ENCODE measurements around the gene USH2A.
"Not testable (repeated sequence)": the region's sequence is repeated elsewhere in the genome, so short reads cannot be mapped to it uniquely, and the experiment has no call there.

USH2A gene

DNA sequence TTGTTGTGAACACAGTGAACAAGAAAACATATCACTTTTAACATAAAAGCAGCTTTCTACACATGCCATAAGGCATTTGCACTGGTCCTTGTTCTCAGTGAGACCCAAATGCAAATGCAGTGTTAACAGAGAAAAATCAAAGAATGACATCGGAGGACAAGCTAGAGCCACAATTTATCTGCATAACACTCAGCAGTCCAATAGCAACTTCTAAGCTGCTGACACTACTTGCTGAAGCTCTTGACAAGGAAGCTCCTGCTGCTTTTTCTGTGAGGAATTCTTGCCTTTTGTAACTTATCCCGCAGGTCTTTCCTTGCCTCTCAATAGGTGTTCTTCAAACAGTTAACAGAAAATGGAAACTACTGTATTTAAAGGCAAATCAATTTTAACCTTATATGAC lies 34.7 kb downstream of the USH2A start:
- DNase-seq (ENCODE audit: low spot score), result no peak

DNA sequence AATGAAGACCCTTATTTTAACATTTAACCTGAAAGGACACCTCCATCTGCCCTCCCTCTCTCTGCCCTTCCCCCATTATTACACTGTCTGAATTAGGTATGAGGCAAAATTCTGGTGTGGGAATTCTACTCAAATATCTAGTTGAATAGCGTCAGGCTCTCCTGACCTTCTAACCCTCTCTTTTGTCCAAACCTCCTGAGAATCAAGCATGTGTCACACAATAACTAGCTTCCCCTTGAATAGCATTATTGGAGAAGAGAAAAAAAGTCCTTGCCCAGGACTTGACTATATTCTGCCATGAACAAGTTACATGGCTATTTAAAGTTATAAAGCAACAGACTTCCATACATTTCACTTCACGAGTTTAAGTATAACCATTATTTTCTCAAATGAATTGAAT lies 35.5 kb downstream of the USH2A start:
- no peak for DNase-seq (ENCODE audit: low spot score)

DNA sequence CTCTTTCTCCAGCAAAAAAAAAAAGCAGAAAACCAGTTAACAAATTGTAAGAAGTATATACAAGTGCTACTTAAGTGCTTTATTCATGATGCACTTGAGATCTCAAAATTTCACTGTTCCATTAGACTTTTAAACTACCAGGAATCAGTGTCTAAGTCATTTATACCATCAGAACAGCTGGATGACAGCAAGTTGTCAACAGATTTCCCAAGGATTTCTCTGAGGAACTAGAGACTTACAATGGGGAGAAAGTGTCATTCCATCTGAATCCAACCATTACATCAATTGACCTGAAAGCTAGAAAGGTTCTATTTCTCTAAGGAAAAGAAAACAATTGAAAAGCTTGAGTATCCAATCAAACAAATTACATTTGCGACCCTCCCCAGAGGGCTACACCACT lies 43.8 kb downstream of the USH2A start:
- no peak for DNase-seq (ENCODE audit: low spot score)

DNA sequence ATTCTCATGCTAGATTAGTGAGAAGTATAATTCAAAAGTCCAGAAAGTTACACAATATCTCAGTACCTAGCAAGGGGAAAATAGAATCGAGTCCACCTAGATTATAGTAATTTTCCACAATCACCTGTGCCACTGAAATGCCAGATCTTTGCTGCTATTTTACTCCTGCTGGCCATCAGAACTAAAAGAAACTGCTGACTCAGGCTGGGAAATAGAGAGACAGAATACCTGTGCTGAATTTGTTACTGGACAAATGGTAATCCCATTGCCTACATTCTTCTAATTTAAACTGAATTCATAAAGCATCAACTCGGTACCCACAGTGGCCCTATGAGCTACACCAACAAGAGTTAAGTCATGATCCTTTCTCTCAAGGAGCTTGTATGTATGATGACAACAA lies 55.0 kb downstream of the USH2A start:
- no peak for DNase-seq (ENCODE audit: low spot score)

DNA sequence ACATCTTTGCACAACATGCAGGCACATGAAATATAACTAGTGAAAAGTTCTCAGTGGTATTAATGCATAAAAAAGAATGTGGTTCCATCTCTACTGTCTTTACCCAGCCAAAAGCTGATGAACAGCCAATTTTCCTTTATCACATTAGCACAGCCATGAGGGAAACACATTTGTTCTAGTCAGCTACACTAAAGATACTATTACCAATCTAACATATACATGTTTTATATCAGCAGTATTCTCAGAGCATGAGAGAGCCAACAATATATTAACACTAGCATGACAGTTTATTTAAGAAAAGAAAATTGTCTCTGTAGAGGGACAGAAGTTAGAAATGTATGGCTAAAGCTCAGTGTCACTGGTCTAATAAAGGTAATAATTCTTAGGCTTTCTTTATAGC lies 56.3 kb downstream of the USH2A start:
- no peak for DNase-seq (ENCODE audit: low spot score)

DNA sequence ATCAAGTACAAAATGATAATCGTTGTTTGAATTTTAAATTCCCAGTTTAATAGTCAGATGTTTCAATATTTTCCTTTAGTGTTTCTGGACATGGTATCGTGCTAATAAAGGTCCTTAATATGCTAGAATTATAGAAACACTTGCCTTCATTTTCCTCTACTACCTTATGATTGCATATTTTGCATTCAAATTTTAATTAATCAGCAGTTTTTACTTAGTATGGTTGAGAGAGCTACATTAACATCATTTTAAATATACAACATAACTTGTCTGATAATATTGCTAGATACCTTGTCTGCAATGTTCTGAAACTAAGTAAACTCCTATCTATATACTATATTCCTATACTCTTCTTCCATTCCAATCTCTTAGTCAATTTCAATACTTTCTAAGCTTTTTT lies 66.3 kb downstream of the USH2A start:
- DNase-seq (ENCODE audit: low spot score), result no peak

DNA sequence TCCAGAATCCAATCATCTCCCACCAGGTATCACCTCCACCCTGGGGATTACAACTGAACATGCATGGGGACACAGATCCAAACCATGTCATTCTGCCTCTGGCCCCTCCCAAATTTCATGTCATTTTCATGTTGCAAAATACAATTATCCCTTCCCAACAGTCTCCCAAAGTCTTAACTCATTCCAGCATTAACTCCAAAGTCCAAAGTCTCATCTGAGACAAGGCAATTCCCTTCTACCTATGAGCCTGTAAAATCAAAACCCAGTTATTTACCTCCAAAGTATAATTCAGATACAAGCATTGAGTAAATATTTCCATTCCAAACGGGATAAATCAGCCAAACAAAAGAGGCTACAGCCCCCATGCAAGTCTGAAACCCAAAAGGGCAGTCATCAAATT lies 73.1 kb downstream of the USH2A start:
- DNase-seq (ENCODE audit: low spot score), result no peak

DNA sequence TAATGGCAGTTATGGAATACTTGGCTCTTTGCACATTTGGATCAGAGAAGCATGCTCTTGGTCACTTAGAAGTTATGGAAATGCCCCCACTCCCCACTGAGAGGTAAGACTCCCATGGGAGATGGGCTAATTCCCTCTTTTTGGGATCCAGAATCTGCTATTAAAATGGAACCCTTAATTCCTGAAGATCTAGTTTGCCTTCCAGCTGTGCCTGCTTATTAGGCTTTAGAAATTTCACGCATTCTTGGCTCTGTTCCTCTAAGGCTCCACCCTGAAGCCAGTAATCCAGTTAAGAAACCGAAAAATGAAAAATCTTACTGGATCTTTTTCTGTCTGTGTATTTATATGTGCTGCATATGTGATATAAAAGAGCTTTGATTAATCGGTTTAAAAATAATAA lies 76.7 kb downstream of the USH2A start:
- no peak for DNase-seq (ENCODE audit: low spot score)

DNA sequence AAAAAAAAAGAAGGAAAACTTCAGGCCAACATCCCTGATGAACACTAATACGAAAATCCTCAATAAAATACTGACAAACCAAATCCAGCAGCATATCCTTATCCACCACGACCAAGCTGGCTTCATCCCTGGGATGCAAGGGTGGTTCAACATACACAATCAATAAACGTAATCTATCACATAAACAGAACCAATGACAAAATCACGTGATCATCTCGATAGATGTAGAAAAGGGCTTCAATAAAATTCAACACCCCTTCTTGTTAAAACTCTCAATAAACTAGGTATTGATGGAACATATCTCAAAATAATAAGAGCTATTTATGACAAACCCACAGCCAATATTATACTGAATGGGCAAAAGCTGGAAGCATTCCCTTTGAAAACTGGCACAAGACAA lies 82.7 kb downstream of the USH2A start:
- DNase-seq (ENCODE audit: low spot score), result not testable (repeated sequence)

DNA sequence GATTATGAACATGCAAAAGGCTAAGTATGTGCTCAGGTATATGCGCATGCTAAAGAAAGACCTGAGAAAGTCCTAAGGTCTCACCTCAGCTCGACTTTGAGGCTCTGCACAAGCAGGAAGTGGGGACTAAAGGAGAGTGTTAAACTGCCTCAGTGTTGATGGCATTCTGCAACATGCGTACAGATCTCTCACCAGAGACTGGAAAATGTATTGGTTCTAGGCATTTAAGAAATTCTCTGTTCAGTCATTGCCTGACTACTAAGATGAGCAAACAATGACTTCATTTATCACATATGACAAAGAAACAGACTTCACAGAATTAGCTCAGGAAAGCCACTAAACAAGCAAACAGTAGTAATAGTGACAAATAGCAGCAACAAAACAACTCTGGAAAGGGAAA lies 90.8 kb downstream of the USH2A start:
- no peak for DNase-seq (ENCODE audit: low spot score)

DNA sequence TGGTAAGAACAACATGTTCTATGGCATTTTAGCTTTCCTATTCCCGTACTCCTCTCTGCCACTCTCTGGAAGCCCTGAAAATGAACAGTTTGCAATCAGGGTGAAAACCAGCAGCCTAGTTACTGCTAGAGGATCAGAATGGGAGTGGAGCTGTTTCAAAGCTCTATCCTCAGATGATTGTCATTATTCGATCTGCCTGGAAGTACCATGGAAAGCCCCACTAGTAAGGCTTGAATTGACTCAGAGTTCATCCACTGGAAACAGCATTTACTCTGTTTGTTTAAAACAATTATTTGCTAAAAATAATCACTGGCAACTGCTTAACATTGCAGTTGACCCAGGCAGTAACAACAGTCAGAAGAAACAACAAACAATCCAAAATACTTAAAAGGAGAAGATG lies 91.2 kb downstream of the USH2A start:
- no peak for DNase-seq (ENCODE audit: low spot score)

DNA sequence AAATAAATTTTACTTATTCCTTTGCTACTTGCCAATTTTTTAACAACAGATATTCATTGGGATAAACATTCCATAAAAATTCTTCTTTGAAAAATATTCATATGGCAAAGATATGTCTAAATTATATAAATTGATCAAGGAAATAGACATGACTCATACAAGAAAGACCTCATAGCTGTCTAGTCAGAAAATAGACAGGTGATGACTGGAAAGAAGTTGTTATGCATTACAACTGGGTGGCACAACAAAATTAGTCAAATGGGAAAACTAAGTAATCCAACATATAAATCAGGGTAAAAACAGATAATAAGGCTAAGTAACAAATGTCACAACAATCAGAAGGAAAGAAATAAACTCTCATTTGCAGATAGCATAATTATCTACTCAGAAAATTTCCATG lies 92.0 kb downstream of the USH2A start:
- DNase-seq (ENCODE audit: low spot score), result no peak

DNA sequence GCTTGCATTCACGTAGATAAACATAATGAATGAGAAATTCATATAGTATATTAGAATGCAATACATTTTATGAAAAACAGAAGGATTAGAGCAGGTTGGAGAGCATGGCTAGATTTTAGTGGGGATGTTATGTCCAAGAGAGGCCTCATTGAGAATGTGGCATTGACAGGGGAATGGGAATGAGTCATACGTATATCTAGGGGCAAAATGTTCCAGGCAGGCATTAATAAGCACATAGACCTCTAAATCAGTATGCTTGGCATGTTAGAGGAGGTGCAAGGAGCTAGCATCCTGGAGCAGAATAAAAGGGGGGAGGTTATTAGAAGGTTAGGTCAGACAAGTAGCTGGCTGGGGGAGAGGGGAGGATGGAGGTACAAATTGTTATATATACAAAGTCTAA lies 93.0 kb downstream of the USH2A start:
- no peak for DNase-seq (ENCODE audit: low spot score)

DNA sequence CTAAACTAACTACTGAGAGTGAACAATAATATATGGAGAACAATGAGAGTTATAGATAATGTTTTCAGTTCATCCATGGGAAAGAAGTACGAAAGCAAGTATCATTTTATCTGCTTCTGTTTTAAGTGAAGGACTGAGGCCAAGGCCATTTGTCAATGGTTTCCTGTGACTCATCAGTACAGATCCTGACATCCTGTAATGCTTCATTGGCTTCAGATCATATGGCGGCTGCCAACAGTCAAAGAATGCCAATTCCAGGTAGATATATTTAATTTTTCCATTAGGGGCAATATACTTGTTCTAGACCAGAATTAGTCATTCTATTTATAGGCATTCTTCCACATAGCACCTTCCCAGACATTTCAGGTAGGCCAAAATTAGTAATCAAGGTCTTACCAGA lies 97.3 kb downstream of the USH2A start:
- no peak for DNase-seq (ENCODE audit: low spot score)

DNA sequence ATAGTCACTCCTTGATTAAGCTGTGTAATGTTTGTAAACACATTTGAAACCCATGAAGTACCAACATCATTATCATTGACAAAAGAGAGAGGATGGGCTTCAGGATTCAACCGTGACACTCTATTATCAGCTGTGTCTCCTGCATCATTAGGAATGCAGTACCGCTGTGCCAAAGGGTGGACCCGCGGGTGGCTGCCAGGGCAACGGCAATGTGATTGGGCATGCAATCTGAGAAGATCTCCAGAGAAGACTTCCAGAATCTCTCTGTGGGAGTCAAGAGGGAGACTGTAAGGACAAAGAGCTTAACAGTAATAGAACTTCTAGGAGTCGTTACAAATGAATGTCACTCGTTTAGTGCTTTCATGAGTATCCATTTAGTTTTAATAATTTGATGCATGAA lies 97.9 kb downstream of the USH2A start:
- DNase-seq (ENCODE audit: low spot score), result no peak

DNA sequence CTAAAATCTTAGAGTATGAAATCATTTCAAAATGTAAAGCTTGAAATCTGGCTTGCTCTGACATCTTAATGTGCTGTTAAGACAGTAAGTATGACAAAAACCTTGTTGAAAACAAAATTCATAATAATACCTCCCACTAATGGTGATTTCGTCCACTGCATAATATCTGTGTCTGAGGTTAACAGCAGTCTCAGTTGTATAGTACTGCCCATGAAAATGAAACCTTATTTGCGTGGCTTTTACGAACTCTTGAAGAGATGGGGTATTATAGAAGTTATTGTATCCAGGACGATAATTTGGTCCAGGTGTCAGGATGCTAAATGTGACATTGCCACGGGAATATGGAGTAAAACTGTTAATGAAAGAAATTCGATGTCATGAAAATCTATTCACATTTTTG lies 99.9 kb downstream of the USH2A start:
- no peak for DNase-seq (ENCODE audit: low spot score)

DNA sequence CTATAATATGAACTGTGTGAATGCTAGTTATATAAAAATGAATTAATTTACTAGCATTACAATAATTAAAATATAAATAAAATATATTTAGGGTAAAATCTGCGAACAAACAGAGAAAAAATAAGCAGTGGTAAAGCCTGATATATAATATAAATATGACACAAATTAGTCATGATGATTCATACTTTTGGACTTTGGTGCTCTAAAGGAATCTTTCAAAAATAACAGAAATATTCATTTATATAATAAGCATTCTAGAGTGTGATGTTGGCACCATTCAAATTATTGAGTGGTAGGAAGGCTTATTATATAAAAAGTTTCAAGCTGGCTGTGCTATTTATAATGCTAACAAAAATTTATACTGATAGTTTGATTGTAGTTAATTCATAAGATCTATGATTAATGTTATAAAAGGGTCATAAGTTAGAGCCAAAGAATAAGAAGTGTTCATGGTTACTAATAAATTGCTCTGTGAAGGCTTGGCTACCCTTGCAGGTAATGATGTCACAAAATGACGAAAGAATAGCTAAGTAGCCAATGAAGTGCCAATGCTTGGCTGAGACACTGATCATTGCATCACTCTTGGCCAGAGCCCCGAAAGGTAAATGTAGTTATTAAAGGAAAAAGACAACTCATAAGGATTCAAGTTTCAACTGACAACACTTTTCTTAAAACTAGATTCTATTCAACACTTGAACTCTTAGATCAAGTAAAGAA lies 108.7 kb downstream of the USH2A start:
- no peak for DNase-seq (ENCODE audit: low spot score)

DNA sequence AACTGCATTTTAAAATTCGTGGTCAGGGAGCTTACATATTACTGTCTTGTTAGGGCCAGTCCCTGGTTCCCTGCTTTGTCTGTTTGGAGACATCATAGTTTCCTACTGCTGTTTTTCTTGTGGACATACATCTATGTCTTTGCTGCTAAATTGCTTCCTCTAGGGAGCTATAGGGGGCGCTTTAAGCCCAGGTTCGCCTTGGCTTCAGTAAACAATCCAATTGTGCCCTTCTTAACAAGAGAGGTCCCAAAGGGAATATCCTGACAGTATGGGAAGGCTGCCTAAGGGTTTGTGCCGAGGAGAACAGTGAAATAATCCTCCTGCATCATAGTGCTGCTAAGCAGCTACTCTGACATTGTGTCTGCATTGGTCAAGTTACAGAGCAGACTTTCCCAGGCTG lies 112.5 kb downstream of the USH2A start:
- DNase-seq (ENCODE audit: low spot score), result no peak

DNA sequence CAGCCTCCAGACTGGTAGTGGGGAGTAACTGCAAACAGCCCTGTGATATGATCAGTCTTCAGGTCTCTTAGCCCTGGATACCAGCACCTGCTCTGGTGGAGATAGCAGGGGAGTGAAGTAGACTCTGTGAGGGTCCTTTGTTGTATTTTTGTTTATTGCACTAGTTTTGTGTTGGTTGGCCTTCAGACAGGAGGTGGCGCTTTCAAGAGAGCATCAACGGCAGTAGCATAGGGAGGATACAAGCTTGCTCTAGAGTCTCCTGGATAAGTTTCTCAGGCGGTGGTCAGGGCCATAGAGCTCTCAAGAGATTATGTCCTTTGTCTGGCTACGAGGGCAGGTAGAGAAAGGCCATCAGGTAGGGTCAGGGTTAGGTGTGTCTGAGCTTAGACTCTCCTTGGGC lies 116.4 kb downstream of the USH2A start:
- no peak for DNase-seq (ENCODE audit: low spot score)

DNA sequence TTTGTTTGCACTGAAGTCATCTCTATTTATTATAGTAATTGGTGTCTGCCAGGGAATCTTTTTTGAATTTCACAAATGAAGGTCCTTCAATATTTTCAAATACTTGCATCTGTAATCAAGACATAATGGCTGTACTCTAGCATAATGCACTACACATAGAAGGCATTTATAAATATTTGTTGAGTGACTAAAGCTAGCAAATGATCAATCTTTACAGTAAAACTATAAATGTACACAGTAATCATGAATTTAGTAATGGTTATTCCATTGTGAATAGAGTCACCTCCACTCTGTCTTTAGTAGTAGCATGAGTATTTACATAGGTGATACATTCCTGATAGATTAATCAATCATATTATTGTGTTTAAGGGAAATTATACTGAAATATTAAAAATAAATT lies 119.6 kb downstream of the USH2A start:
- no peak for DNase-seq (ENCODE audit: low spot score)

DNA sequence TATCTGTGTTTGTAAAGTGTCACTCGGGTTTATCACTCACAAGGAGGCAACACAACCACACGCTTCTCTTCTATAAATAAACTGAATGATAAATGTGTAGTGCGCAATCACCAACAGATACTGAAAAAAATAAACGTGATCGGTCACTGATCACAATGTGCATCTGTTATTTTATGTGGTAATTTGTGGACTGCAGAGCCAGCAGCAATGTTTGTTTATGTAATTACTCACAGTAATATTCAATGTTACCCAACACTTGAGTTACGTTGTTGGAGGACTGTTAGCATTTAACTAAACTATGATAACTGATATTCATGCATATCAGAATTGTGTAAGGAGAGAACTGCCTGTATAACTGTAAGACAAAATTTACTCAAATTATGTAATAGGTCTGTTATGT lies 129.6 kb downstream of the USH2A start:
- DNase-seq (ENCODE audit: low spot score), result no peak

DNA sequence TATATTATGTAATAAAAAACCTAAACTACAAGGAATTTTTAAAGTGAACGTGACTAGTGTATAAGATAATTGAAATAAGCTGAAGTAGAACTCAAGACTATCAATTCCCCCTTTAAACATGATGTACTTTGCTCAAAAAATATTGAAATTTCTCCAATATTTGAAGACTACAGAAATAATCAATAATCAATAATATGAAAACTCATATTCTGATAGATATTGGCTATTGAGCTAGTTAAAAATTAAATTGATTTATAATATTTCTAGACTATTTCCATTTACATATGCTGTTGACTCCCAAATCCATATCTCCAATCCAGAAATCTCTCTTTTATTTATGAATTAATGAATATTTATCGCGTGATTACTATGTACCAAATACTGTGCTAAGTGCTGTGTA lies 133.2 kb downstream of the USH2A start:
- no peak for DNase-seq (ENCODE audit: low spot score)

DNA sequence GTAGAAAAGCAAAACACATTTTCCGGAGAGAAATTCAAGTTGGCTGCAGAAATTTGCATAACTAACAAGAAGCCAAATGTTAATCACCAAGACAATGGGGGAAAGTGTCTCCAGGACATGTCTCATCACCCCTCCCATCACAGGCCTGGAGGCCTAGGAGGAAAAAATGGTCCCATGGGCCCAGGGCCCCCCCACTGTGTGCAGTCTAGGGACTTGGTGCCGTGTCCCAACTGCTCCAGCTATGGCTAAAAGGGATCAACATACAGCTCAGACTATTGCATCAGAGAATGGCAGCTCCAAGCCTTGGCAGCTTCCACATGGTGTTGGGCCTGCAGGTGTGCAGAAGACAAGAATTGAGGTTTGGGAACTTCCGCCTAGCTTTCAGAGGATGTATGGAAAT lies 138.2 kb downstream of the USH2A start:
- no peak for DNase-seq (ENCODE audit: low spot score)

DNA sequence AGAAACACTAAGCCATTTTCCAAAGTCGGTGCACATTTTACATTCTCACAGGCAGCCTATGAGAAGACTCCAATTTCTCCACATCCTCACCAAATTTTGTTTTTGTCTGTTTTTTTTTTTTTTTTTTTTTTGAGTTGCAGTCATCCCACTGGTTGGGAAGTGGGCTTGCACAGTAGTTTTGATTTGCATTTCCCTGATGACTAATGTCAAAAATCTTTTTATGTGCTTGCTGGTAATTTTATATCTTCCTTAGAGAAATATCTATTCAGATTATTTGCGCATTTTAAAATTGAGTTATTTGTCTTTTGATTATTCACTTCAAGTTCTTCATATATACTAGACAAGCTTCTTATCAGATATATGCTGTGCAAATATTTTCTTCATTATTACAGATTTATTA lies 141.5 kb downstream of the USH2A start:
- DNase-seq (ENCODE audit: low spot score), result no peak

Data from putamen (tissue), 1 donor.